IPS-NIHi11 (cell line): Measurements from ENCODE around the gene CABLES2.

ENCODE experiments used
- DNase-seq: peaks from one replicate; pipeline ENCODE4 v3.0.0; 2012; ENCODE audit warnings: mixed read lengths, low spot score

CABLES2 gene

GRCh38 chr20:62347445-62347844, 59.6 kb downstream of the CABLES2 start:
- DNase-seq = no peak

GRCh38 chr20:62347151-62347404, 60.0 kb downstream of the CABLES2 start:
- no peak for DNase-seq

- DNase-seq = no peak
Measured at GRCh38 chr20:62346398-62347150, 60.5 kb downstream of the CABLES2 start.

- no peak for DNase-seq
Measured at GRCh38 chr20:62345681-62346370, 61.3 kb downstream of the CABLES2 start.

GRCh38 chr20:62344782-62345181, 62.3 kb downstream of the CABLES2 start:
- DNase-seq = no peak

- DNase-seq = no peak
Measured at GRCh38 chr20:62344092-62344491, 63.0 kb downstream of the CABLES2 start.

GRCh38 chr20:62342910-62343309, 64.2 kb downstream of the CABLES2 start:
- DNase-seq = no peak

GRCh38 chr20:62339647-62340062, 67.4 kb downstream of the CABLES2 start:
- no peak for DNase-seq
